Right ventricle myocardium superior (tissue), 1 donor: ENCODE results near the gene BRINP2. TPM values are rescaled to one million over a fixed set of nuclear protein-coding genes. Genes with fewer than 3 reads are reported as not detected.
A peak's percentile ranks its signal among the peaks of the same experiment; 100 is the strongest.

Source experiments
- ATAC-seq: fragments of 200-7000 bp; cut with Tn5 transposase; one replicate; pipeline ENCODE4 v1.9.1; 2020; ENCODE audit warnings: mild to moderate bottlenecking; ENCODE audit not compliant: poor library complexity
- DNase-seq: peaks from one replicate; pipeline ENCODE4 v3.0.0-alpha.2; 2020
- intact Hi-C: fragments of 100-400 bp; cut with DNase I; formaldehyde crosslinking; loops from one replicate; pipeline ENCODE4 v1.11.2; 2022
- total RNA-seq: library from RNA; stranded (reverse); fragmentation: NEBNext Ultra II Directional; extraction: Animal tissue kit (Norgen Biotek cat#: 25700); gene quantifications from one replicate; pipeline ENCODE4 v1.2.1, GENCODE V29; 2021
- donor health status: DM: no; HTN: yes; CAD: no; lungs with severe emphysema.

BRINP2 gene
- total RNA-seq, 1 donor from 2014 or later: 0.65 TPM

DNA sequence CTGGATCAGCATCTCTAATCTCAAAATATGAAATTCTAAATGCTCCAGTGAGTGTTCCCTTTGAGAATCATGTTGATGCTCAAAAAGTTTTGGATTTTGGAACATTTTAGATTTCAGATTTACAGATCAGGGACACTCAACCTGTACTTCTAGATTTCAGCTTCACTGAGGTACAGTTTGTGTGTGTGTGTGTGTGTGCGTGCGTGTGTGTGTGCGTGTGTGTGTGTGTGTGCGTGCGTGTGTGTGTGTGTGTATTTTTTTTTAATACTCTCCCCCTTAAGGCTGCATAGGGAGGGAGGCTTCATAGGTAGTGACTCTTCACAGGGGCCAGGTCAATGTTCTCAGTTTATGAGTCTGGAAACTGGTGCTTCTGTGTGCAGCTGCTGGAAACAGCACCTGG is 77.5 kb downstream of the BRINP2 start:
- DNase-seq: no peak
- no peak for ATAC-seq
- intact Hi-C loops: no loop called here

DNA sequence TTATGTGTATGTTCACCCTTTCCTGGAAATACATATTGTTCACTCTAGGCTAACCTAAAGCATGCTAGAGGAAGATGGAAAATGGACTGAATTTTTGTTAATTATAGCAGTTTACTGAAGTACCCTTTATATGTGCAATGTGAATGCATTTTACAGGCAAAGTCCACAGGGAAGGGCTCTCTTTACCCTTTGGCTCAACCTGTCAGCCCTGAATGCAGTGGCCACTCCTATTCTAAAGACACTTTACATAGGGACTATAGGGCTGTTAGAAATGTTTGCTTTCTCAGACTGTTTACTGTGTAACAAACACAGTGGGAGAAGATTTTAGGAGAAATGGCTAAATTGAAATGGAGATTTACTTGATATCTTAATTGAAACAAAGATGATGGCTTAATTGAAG is 78.5 kb downstream of the BRINP2 start:
- intact Hi-C loops: no loop called here
- DNase-seq (no peak), ATAC-seq (no peak)

DNA sequence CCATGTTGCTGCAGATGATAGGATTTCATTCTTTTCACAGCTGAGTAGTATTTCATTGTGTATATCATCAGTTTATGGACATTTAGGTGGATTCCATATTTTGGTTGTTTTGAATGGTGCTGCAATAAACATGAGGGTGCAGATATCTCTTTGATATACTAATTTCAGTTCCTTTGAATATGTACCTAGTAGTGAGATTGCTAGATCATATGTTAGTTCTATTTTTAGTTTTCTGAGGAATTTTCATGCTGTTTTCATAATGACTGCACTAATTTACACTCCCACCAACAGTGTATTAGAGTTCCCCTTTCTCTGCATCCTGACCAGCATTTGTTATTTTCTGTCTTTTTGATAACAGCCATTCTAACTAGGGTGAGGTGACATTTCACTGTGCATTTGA is 82.1 kb downstream of the BRINP2 start:
- ATAC-seq: no peak
- intact Hi-C loops: loop anchor here (10.0 kb wide), 1 partner anchor 692 kb away; no protein-coding TSS in a partner anchor
- no peak for DNase-seq

DNA sequence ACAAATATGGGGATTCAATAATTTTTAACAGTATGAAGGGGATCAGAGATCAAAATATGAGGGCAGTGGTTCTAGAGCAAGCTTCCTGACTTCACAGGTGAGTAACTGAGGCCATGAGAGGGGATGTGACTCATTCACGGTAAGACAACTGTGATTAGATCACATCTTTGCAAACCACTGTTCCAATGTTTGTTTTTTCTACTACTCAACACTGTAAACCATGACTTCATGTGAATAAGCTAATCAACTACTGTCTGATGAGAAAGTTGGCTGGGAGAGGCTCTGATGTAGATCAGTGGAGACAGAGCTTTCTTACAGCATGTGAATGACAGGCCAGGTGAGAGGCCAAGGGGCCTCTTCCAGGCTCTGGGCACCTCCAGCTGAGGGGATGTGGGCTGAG is 84.7 kb downstream of the BRINP2 start:
- ATAC-seq (no peak), DNase-seq (no peak)
- intact Hi-C loops: loop anchor here (5.0 to 10.0 kb wide), 2 partner anchors 527 to 689 kb away; no protein-coding TSS in a partner anchor

DNA sequence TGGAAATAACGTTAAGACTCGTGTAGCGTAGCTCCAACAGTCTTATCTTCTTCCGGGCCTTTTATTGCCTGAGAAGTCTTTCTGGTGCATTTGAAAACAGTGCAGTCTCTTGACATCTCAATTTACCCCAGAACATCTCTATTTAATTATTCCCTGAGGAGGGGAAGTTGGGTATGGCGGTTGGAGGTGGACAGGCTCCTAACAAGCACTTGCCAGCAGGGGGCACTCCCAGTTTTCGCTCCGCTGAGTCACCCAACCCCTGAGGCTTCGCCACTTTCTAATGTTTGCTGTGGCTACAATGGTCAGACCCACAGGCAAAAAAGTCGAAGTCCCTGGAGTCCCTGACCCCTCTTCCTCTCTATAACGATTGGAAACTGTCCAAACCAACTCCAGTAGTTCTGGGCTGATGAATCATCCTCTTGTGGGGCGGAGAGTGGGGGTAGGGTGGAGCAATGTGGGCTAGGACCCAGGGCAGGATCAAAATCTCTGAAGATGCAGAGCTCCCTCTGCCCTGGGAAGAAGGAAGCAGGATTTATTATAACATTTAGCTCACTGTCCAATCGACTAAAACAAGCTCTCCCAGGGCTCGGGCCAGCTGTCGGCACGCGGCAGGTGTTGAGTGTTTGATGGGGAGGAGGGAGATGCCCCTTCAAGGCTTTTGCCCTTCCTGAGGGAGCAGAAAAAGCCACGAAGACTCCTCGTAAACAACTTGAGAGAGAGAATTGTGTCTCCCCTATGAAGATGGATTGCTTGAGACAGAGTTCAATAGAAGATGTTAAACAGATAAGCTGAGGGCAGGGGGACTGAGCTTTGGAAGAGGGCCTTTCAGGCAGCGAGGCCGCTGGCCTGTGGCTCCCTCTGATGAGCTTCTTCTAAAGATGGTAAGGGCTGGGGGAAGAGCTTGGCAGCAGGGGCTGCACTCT is 85.7 kb downstream of the BRINP2 start:
- ATAC-seq (peak; percentile 91), DNase-seq (peak; percentile 64)
- intact Hi-C loops: loop anchor here (5.0 to 10.0 kb wide), 2 partner anchors 526 to 688 kb away; no protein-coding TSS in a partner anchor

DNA sequence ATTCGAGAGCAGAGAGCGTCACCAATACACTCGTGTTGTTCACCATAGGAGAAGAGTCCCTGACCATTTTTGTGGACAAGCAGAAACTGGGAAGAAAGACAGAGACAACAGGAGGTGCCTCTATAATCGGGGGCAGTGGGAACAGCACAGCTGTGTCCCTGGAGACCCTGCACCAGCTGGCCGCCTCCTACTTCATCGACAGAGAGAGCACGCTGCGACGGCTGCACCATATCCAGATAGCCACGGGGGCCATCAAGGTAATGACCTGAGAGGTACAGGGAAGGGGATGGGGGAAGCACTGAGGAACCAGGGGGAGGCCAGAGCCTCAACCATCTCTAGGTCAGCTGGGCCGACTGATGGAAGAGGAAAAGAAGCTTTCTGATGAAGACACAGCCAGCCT is 86.4 kb downstream of the BRINP2 start:
- DNase-seq (no peak), ATAC-seq (no peak)
- intact Hi-C loops: loop anchor here (5.0 to 10.0 kb wide), 2 partner anchors 525 to 688 kb away; no protein-coding TSS in a partner anchor

DNA sequence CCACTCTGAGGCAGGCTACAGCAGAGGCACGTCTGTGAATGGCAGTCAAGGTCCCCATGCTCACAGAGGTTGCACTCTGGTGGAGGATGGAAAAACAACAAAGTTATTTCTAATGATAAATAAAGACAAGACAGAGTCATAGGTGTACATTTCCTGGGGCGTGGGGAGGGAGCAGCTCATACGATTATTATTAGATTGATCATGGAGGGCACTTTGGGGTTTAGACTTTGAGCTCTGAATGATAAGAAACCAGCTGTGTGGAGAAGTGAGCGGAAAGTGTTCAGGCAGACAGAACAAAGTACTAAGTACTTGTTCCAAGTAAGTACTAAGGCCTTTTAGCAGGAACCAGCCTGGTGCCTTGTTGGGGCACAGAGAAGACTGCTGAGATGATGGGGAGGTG is 86.8 kb downstream of the BRINP2 start:
- intact Hi-C loops: loop anchor here (5.0 to 10.0 kb wide), 2 partner anchors 525 to 687 kb away; no protein-coding TSS in a partner anchor
- DNase-seq (no peak), ATAC-seq (no peak)

DNA sequence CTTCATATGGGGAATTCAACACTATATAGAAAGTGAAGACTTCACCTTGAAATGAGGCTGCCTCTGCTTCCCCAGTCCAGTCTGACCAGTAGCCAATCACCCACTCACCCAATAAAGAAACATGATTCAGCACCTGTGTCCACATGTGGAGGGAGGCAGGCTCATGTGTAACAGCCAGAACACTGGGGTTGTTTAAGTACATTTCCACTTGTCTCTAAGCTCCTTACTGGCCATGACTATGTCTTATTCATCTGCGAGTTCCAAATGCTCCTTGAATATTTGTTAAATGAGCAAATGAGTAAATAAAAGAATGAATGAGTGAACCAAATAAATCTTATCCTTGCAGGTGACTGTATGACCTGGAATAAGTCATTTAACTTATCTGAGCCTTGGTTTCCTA is 100.1 kb downstream of the BRINP2 start:
- DNase-seq: no peak
- intact Hi-C loops: no loop called here
- no peak for ATAC-seq

DNA sequence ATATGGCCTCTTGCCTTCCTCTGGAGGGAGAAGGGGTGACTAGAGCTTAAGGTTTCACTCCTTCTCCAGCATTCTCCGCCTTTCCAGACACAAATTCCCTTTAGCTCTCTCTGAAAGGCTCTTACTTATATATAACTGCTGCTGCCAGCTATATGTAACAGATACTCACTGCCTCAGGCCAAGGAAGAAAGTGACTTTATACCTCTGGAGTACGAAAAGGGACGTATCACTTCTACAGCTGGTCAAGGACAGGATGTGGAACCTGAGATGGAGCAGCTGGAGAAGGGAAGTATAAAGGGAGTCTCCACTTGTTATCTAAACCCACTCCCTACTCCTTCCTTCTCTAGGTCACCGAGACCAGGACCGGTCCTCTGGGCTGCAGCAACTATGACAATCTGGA is 102.4 kb downstream of the BRINP2 start:
- DNase-seq (no peak), ATAC-seq (no peak)
- intact Hi-C loops: no loop called here

DNA sequence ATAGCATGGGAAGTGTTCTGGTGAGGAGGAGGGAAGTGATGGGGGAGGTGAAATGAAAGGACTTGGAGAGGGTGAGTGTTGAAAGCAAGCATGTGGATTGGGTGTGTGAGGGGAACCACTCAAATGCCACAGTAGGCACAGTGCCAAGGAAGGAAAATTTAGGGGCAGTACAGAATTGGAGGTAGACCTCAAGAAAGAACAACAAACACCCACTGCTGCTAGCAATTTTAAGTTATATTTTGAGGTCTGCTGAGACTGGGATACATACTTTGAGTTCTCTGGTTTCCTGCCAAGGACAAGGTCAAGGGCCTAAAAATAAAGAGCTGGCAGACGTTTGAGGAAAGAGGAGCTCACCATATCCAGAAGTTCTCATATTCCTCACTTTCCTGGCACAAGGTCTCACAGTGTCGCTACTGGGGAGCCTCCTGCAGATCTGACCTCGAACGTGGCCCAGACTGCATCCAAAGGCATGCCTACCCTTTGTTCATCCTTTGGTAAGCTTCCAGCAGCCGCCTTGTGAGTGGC is 104.0 kb downstream of the BRINP2 start:
- DNase-seq (peak; percentile 54), ATAC-seq (peak; percentile 92)
- intact Hi-C loops: no loop called here

DNA sequence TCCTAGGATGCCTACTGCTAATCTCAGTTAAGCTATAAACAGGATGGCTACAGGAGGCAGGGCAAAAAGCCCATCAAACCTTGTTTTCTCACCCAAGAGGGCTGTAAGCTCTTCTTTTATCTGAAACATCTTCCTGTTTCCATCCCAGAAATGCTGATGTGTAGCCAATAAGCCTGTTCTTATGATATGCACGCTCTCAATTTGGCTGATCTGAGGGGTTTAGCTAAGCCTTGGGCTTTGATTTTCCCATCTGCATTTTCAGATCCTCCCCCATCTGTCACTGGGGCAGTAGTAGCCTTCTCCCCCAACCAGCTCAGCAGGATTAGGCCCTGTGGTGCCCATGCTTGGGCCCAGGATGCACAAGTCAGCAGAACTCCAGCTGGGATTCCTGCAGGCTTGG is 105.0 kb downstream of the BRINP2 start:
- intact Hi-C loops: no loop called here
- no peak for DNase-seq
- no peak for ATAC-seq

DNA sequence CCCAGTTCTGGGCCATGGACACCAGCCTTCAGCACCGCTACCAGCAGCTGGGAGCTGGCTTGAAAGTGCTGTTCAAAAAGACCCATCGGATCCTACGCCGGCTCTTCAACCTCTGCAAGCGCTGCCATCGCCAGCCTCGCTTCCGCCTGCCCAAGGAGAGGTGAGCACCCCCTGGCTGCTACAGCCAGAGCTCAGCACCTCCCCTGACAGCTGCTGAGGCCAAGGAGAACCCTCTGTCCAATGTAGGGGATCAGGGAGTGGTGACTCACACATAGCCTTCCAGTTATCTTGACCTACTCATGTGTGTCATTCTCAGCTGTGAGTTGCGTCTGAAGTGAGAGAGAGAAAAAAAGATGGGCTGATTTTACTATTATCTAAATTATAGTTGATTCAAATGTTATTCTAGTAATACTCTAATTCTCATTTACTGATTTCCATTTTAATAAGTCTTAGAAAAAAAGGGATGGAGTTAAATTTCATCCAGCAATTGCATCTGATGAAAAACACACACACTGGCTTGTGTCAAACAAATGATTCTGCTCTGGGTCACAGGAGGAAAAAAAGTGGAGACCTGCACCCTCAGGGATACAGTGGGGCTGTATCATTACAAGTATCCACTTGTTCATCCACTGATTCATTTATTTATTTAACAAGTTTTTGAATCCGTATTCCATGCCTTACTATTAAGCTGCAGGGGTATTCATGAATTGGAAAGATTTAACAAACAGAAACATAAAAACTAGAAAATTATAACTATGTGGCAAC is 108.0 kb downstream of the BRINP2 start:
- DNase-seq (no peak), ATAC-seq (no peak)
- intact Hi-C loops: no loop called here

DNA sequence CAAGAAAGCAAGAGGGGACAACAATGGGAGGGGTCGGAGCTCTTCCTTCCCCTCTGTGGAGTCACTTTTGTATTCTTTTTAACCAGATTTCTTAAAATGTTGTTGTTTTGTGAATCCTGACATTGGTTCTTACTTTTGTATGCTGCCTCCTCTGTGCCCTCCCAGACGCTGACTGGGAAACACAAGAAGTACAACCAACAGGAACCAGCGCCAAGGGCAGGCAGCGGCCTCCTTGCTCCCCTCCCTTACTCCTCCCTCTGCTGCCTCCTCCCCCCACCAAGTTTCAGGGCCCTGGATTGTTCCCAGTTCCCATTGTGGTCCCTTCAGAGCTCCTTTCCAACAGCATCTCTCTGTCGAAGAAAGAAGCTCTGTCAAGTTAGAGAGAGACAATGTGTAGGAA is 111.1 kb downstream of the BRINP2 start:
- intact Hi-C loops: no loop called here

DNA sequence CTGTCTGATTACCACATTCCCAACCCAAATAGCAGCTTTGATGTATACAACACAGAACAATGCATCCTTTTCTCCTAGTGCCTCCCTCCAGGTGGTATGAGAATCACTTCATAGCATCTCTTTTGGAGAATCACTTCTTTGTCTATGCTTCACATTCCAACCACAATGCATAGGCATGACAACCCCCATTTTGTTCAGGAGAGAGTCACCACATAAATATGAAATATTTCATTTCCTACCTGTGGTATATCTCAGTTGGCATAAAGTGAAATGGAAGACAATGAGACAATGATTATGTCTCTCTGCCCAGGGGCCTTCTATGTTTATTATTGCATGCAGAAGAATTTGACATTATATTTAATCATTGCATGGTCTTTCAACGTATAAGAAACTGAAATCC is 112.2 kb downstream of the BRINP2 start:
- no peak for ATAC-seq
- intact Hi-C loops: no loop called here
- no peak for DNase-seq

More for the DNA sequence above, 111.1 kb downstream of the BRINP2 start:
- no peak for ATAC-seq
- DNase-seq: no peak

DNA sequence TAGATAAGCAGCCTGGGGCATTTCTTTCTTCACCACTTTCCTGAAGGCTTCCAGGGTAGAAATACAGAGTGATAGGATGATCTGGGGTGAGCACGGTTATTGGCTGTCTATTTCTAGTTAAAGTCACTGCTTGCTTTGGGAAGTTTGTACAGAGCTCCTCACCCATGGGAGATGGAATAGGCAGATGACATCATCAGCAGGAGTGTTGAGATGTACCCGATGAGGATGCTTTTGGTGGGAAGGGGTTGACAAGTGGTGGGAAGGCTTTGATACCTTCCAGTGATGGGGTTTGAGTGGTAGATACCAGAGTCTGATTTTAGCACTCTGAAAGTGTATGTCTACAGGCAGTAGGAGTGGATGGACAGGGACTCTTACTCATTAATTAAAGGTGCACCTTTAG is 112.6 kb downstream of the BRINP2 start:
- ATAC-seq (no peak), DNase-seq (no peak)
- intact Hi-C loops: no loop called here

DNA sequence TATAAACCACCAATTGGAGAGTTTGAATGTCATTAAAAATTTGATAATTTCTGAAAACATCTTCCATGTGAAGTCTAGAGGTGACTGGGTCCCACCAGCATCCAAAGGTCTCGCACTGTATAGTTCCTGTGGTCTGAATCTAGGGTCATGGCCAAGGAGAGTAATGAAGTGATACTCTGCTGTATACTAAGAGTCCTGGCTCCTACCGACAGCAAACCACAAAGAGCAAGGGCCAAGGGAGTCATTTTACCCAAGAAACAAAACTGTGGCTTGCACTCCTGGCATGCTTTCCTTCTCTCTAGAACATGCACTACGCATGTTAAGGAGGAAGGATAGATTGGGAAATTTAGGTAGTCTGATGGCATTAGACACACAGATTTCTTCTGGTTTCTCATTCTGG is 115.6 kb downstream of the BRINP2 start:
- DNase-seq (no peak), ATAC-seq (no peak)
- intact Hi-C loops: no loop called here

DNA sequence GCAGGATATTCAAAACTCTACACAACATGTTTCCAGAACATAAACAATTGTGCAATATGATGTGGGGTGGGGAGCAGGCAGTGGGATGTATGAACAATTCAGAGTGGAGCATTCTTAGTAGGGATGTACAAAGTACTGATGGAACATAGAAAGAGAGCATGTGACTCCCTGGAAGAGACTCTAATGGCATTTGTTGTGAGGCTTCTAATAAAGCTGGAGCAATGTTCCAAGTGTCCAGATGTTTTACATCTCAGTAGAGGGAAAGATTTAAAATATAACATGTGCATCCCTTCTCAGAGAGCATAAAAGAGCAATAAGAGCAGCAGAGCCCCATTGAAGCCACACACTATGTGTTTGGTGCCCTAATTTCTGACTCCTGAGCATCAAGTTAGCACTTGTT is 116.5 kb downstream of the BRINP2 start:
- intact Hi-C loops: no loop called here
- DNase-seq (no peak), ATAC-seq (no peak)

DNA sequence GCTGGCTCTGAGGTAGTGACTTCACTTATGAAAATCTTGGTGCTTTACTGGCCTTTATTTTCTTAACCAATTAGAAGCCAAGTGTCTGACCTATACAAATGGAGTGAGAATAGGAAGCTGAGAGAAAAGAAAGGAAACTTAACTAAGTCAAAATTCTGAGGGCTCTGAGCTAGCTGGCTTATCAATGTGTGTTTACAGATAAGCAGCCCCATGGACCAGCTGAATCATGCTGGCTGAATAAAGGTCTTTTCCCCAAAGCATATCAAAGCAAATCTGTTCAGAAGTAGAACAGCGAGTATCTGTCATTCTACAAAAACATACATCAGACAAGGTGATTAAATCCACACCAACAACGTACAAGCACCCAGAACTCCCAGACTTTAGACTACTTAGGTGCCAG is 117.2 kb downstream of the BRINP2 start:
- intact Hi-C loops: no loop called here
- ATAC-seq (no peak), DNase-seq (no peak)

DNA sequence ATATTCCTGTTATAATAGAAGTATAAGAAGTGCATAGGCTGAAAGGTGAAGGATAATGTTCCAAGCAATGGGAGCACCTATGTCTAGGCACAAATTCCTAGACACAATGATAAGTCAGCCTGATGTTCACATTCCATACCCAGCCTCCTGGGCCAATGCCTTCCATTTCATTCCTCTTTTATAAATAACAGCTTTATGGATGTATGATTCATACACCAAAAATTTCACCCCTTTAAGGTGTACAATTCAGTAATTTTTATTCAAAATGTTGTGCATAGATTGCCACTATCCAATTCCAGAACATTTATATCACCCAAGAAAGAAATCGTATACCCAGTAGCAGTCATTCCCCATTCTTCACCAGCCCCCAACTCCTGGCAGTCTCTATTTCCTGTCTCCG is 118.8 kb downstream of the BRINP2 start:
- DNase-seq: no peak
- intact Hi-C loops: no loop called here
- ATAC-seq: no peak
